ENCODE data around the gene CHST11. TPM values are rescaled to one million over a fixed set of nuclear protein-coding genes. Genes with fewer than 3 reads are reported as not detected.

The CHST11 gene
- total RNA-seq, 1 donor from 2014 or later, result 11.4 TPM

GRCh38 chr12:104435765-104436164 lies 21.0 kb upstream of the CHST11 start:
- Mint-ChIP-seq H3K36me3 (ENCODE audit: insufficient read depth) (no peaks in the 10 kb centered on the region), H3K27me3 (peaks cover 18% of the 10 kb centered on the region), H3K4me3 (ENCODE audit: low read depth) (no peak overlapping the region), H3K4me1 (ENCODE audit: low read depth) (no peaks in the 10 kb centered on the region), H3K9me3 (ENCODE audit: low read depth) (no peaks in the 10 kb centered on the region), H3K27ac (no peak overlapping the region)
- no peak for DNase-seq (ENCODE audit: low spot score, unreplicated experiment)
- TF ChIP-seq CTCF (IDR thresholded peaks at IDR 0.05; ENCODE audit: unreplicated experiment), result no peak

- H3K9me3 Mint-ChIP-seq (ENCODE audit: low read depth), result no peaks in the 10 kb centered on the region
- TF ChIP-seq CTCF (IDR thresholded peaks at IDR 0.05; ENCODE audit: unreplicated experiment), result no peak
Observed at GRCh38 chr12:104436790-104437189, 20.0 kb upstream of the CHST11 start.

DNA sequence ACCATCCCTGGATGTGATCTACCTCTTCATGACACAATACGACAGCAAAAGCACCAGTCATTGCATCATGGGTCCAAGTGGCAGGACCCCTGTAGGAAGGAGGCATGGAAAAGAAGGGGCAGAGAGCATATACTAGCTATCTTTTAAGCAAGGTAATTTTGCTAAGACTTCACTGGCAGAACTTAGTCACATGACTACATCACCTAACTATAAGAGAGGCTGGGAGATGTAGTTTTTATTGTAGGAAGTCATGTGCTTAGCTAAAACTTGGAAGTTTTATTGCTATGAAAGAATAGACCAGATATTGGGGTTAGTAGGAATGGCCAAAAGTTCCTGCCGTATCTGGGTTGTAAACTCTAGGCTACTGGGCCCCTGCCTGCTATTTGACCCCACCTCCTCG lies 18.6 kb upstream of the CHST11 start:
- Mint-ChIP-seq H3K4me1 (ENCODE audit: low read depth) (no peaks in the 10 kb centered on the region), H3K27me3 (peaks cover 13% of the 10 kb centered on the region), H3K27ac (no peak overlapping the region), H3K9me3 (ENCODE audit: low read depth) (no peaks in the 10 kb centered on the region), H3K36me3 (ENCODE audit: insufficient read depth) (no peaks in the 10 kb centered on the region), H3K4me3 (ENCODE audit: low read depth) (no peak overlapping the region)
- no peak for TF ChIP-seq CTCF (IDR thresholded peaks at IDR 0.05; ENCODE audit: unreplicated experiment)
- DNase-seq (ENCODE audit: low spot score, unreplicated experiment), result no peak

More at GRCh38 chr12:104436790-104437189, 20.0 kb upstream of the CHST11 start:
- Mint-ChIP-seq H3K27ac (no peak overlapping the region), H3K27me3 (peaks cover 18% of the 10 kb centered on the region), H3K36me3 (ENCODE audit: insufficient read depth) (no peaks in the 10 kb centered on the region), H3K4me1 (ENCODE audit: low read depth) (no peaks in the 10 kb centered on the region), H3K4me3 (ENCODE audit: low read depth) (no peak overlapping the region)
- DNase-seq (ENCODE audit: low spot score, unreplicated experiment), result no peak

- Mint-ChIP-seq H3K4me3 (ENCODE audit: low read depth) (no peak overlapping the region), H3K27ac (no peak overlapping the region), H3K9me3 (ENCODE audit: low read depth) (no peaks in the 10 kb centered on the region), H3K27me3 (peaks cover 17% of the 10 kb centered on the region), H3K36me3 (ENCODE audit: insufficient read depth) (no peaks in the 10 kb centered on the region), H3K4me1 (ENCODE audit: low read depth) (no peaks in the 10 kb centered on the region)
- TF ChIP-seq CTCF (IDR thresholded peaks at IDR 0.05; ENCODE audit: unreplicated experiment), result no peak
- DNase-seq (ENCODE audit: low spot score, unreplicated experiment), result no peak
Observed at GRCh38 chr12:104439137-104439536, 17.6 kb upstream of the CHST11 start.

DNA sequence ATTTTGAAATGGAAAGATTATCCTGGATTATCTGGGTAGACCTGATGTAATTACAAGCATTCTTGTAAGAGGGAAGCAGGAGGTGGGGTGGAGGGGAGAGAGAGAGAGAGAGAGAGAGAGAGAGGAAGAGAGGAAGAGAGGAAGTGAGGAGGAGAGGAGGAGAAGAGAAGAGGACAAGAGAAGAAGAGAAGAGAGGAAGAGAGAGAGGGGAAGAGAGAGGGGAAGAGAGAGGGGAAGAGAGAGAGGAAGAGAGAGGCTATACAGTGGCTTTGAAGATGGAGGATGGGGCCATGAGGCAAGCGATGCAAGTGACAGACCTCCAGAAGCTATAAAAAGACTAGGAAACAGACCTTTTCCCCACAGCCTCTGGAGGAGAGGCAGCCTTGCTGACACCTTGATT lies 13.7 kb upstream of the CHST11 start:
- Mint-ChIP-seq H3K36me3 (ENCODE audit: insufficient read depth) (no peaks in the 10 kb centered on the region), H3K4me1 (ENCODE audit: low read depth) (no peaks in the 10 kb centered on the region), H3K27ac (no peak overlapping the region), H3K4me3 (ENCODE audit: low read depth) (no peak overlapping the region), H3K27me3 (peaks cover 13% of the 10 kb centered on the region), H3K9me3 (ENCODE audit: low read depth) (no peaks in the 10 kb centered on the region)
- no peak for TF ChIP-seq CTCF (IDR thresholded peaks at IDR 0.05; ENCODE audit: unreplicated experiment)
- DNase-seq (ENCODE audit: low spot score, unreplicated experiment), result no peak
